ENCODE data around the gene TSNAXIP1.

Gene TSNAXIP1

GRCh38 chr16:67770346-67770991 is 36.2 kb upstream of the TSNAXIP1 start:
- H3K27me3 ChIP-seq, result no peaks in the 10 kb centered on the region
- TF ChIP-seq, protein P1, sequence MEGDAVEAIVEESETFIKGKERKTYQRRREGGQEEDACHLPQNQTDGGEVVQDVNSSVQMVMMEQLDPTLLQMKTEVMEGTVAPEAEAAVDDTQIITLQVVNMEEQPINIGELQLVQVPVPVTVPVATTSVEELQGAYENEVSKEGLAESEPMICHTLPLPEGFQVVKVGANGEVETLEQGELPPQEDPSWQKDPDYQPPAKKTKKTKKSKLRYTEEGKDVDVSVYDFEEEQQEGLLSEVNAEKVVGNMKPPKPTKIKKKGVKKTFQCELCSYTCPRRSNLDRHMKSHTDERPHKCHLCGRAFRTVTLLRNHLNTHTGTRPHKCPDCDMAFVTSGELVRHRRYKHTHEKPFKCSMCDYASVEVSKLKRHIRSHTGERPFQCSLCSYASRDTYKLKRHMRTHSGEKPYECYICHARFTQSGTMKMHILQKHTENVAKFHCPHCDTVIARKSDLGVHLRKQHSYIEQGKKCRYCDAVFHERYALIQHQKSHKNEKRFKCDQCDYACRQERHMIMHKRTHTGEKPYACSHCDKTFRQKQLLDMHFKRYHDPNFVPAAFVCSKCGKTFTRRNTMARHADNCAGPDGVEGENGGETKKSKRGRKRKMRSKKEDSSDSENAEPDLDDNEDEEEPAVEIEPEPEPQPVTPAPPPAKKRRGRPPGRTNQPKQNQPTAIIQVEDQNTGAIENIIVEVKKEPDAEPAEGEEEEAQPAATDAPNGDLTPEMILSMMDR (IDR thresholded peaks at IDR 0.05), result no peak
- no peaks in the 10 kb centered on the region for H3K9me3 ChIP-seq
- no peaks in the 10 kb centered on the region for H3K4me1 ChIP-seq (ENCODE audit: control insufficient read depth in 1 of 2, insufficient read depth in 1 of 2, low read depth in 1 of 2, low read length in 1 of 2)
- no peak overlapping the region for H3K4me3 ChIP-seq (ENCODE audit: low read depth in 1 of 2, low read length in 1 of 2)
- peaks cover 22% of the 10 kb centered on the region for H3K36me3 ChIP-seq
- no peak overlapping the region for H3K27ac ChIP-seq

GRCh38 chr16:67773099-67773498 is 33.6 kb upstream of the TSNAXIP1 start:
- no peaks in the 10 kb centered on the region for H3K27me3 ChIP-seq
- TF ChIP-seq, protein P1 (IDR thresholded peaks at IDR 0.05), result no peak

GRCh38 chr16:67773569-67774456 is 32.9 kb upstream of the TSNAXIP1 start:
- peaks cover 13% of the 10 kb centered on the region for H3K36me3 ChIP-seq
- no peaks in the 10 kb centered on the region for H3K9me3 ChIP-seq
- H3K27me3 ChIP-seq, result no peaks in the 10 kb centered on the region
- no peaks in the 10 kb centered on the region for H3K4me1 ChIP-seq (ENCODE audit: control insufficient read depth in 1 of 2, insufficient read depth in 1 of 2, low read depth in 1 of 2, low read length in 1 of 2)
- H3K4me3 ChIP-seq (ENCODE audit: low read depth in 1 of 2, low read length in 1 of 2), result no peak overlapping the region
- TF ChIP-seq, protein P1 (IDR thresholded peaks at IDR 0.05), result no peak
- H3K27ac ChIP-seq, result no peak overlapping the region

More at GRCh38 chr16:67773099-67773498, 33.6 kb upstream of the TSNAXIP1 start:
- Histone ChIP-seq H3K4me3 (ENCODE audit: low read depth in 1 of 2, low read length in 1 of 2) (no peak overlapping the region), H3K9me3 (no peaks in the 10 kb centered on the region), H3K27ac (no peak overlapping the region), H3K4me1 (ENCODE audit: control insufficient read depth in 1 of 2, insufficient read depth in 1 of 2, low read depth in 1 of 2, low read length in 1 of 2) (no peaks in the 10 kb centered on the region), H3K36me3 (peaks cover 13% of the 10 kb centered on the region)

DNA sequence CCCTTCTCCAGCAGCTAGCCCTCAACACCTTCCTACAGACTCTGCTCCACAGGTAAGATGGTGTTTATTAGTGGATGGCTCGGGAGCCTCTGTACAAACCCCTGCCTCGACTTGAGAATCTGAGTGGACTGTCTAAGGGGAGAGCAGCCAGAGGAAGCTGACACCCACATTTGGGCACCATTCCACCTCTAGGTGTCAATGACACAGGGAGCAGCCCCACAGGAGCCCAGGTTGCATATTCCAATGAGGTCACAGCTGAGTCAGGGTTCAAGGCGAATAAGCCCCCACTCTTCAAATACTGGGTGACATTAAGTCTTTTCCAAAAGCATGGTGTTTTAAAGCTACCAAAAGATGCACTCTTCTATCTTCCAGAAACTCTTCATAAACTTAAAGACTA is 32.2 kb upstream of the TSNAXIP1 start:
- H3K4me3 ChIP-seq (ENCODE audit: low read depth in 1 of 2, low read length in 1 of 2), result no peak overlapping the region
- no peaks in the 10 kb centered on the region for H3K27me3 ChIP-seq
- H3K4me1 ChIP-seq (ENCODE audit: control insufficient read depth in 1 of 2, insufficient read depth in 1 of 2, low read depth in 1 of 2, low read length in 1 of 2), result no peaks in the 10 kb centered on the region
- H3K36me3 ChIP-seq, result peaks cover 13% of the 10 kb centered on the region
- H3K9me3 ChIP-seq, result no peaks in the 10 kb centered on the region
- TF ChIP-seq, protein P1 (IDR thresholded peaks at IDR 0.05), result no peak
- H3K27ac ChIP-seq, result no peak overlapping the region

GRCh38 chr16:67775273-67775672 is 31.4 kb upstream of the TSNAXIP1 start:
- Histone ChIP-seq H3K9me3 (no peaks in the 10 kb centered on the region), H3K4me1 (ENCODE audit: control insufficient read depth in 1 of 2, insufficient read depth in 1 of 2, low read depth in 1 of 2, low read length in 1 of 2) (no peaks in the 10 kb centered on the region), H3K27ac (no peak overlapping the region), H3K36me3 (peaks cover 13% of the 10 kb centered on the region), H3K4me3 (ENCODE audit: low read depth in 1 of 2, low read length in 1 of 2) (no peak overlapping the region), H3K27me3 (no peaks in the 10 kb centered on the region)
- TF ChIP-seq, protein P1 (IDR thresholded peaks at IDR 0.05), result no peak
